HuH-7.5 (cell line): ENCODE data around the gene NOB1.

Experiments
- DNase-seq: peaks from one replicate; pipeline ENCODE4 v3.0.0; 2011; ENCODE audit warnings: low spot score

The NOB1 gene

DNA sequence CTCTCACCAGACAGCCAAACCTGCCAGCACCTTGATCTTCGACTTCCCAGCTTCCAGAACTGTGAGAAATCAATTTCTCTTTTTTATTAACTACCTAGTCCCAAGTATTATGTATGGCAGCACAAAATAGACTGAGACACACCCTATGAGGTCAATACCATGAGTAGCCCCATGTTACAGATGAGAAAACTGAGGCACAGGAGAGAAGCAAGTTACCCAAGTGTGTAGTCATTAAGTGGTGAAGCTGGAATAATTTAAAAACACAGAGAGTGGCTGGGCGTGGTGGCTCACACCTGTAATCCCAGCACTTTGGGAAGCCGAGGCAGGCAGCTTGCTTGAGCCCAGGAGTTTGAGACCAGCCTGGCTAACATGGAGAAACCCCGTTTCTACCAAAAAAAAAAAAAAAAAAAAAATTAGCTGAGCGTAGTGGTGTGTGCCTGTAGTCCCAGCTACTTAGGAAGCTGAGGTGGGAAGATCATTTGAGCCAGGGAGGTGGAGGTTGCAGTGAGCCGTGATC, 33.2 kb downstream of the NOB1 start:
- DNase-seq: no peak

GRCh38 chr16:69720822-69721430, 33.8 kb downstream of the NOB1 start:
- no peak for DNase-seq

DNA sequence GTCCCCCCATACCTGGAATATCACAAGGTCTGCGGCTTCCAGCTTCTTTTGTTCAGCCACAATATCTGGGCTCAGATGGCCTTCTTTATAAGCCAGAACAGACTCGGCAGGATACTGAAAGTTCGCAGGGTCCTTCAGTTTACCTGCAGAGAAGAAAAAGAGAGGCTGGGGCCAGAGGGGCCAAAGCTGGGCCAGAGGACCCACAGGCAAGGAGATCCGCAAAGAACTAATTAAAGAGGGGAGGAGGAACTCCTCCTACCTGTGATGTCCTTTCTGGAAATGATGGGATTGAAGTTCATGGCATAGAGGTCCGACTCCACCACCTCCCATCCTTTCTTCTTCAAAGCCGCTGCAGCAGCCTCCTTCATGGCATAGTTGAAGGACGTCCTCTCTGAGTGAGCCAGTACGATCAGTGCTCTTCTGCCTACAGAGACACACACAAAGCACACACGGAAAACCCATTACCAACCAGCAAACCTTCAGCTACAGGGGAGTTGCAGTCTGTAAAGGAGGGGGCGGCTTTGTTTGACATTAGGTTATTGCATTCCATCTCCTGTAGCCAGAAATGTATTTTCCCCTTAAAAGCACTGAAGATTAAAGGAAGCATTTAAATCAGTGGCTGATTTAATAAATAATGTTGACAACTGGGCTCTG, 36.5 kb downstream of the NOB1 start:
- no peak for DNase-seq

DNA sequence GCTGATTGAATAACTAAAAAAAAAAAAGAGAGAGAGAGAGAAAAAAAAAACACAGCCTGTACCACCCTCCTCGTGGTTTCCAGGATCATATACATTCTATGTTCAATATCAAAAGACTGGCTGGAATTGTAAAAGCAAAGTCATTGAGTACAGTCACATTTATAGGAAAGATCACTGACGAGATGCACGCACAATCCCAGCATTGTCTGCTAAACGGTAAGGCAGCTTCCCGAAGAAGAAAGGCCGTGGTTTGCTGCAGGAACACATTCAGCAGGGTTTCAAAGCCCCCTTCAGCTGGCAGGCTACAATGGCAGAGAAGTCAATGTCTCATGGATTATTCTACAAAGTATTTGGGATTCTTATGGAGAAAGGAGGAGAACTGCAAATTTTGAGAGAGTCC, 37.7 kb downstream of the NOB1 start:
- no peak for DNase-seq

DNA sequence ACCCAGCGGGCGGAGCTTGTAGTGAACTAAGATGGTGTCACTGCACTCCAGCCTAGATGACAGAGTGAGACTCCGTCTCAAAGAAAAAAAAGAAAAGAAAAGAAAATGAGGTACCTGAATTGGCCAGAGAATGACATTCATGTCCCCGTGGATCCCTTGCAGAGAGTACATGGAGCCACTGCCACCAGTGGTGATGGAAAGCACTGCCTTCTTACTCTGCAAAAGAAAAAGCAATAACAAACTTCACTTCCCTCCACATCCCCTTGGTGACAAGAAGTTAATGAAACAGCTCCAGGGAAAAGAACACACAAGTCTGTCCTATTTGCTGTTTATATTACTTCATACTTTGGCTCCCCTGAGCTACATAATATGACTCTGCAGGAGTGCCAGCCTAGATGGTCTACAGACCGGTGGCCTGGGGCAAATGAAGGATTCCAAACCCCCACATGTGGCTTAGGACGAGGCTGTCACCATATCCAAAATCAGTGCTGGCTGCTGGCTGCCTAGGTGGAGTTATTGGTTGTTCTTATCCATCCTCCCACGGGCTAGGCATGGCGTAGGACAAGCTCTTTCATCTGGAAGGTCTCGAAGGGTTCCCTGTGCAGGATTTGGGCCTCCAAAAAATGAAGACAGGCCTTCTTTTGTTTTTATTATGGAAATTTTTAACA, 41.7 kb downstream of the NOB1 start:
- DNase-seq: no peak

- DNase-seq: no peak
These were observed 42.4 kb downstream of the NOB1 start for GRCh38 chr16:69712277-69712676.

- no peak for DNase-seq
These were observed 43.5 kb downstream of the NOB1 start for GRCh38 chr16:69711115-69711740.

- peak; percentile 39 for DNase-seq
These were observed 45.2 kb downstream of the NOB1 start for GRCh38 chr16:69709456-69710084.

GRCh38 chr16:69707920-69708683, 46.6 kb downstream of the NOB1 start:
- DNase-seq: no peak

DNA sequence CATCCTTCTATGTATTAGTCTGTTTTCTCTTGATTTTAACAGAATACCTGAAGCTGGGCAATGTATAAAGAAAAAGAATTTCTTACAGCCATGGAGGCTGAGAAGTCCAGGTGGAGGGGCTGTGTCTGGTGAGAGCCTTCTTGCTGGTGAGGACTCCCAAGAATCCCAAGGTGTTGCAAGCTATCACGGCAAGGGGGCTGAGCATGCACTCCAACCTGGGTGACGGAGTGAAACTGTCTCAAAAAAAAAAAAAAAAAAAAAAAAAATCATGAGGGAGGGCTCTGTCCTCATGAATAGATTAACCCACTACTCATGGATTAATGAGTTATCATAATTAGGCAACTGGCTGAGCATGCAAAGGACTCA, 47.8 kb downstream of the NOB1 start:
- no peak for DNase-seq

GRCh38 chr16:69706256-69706974, 48.3 kb downstream of the NOB1 start:
- DNase-seq: no peak

DNA sequence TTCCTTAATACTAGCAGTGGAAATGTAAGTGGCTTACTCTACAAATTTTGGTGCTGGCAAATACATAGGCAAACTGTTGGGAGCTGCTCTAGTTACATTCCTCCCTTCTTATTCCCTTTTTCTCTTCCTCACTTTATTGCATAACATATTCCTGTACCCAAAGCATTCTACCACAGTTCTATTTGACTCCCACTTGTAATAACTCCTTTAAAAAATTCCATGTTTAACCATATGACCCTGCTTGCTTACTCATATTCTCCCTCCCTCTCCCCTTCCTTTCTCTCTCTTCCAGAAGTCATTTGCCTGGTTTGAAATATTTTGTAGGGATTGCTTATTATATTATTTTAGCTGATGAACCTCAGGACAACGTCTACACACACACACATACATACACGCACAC, 51.1 kb downstream of the NOB1 start:
- DNase-seq: no peak

- DNase-seq: no peak
These were observed 52.9 kb downstream of the NOB1 start for GRCh38 chr16:69701866-69702265.

DNA sequence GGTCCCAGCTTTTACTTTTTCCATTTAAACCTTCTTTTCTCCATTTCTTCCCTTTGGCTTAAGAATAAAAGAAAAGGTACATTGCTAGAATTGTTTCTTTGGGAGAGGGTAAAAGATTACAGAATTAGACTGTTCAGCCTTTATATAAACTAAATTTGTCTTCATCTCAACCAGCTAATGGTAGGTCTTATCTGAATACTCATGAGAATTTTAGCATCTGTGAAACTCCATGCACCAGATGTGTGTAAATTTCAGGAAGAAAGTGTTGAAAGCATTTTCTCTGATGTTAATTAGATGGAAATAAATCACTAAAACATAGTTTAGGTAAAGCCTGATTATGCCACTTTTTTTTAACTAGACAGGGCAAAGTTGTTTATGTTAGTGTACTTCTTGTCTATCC, 53.3 kb downstream of the NOB1 start:
- no peak for DNase-seq

DNA sequence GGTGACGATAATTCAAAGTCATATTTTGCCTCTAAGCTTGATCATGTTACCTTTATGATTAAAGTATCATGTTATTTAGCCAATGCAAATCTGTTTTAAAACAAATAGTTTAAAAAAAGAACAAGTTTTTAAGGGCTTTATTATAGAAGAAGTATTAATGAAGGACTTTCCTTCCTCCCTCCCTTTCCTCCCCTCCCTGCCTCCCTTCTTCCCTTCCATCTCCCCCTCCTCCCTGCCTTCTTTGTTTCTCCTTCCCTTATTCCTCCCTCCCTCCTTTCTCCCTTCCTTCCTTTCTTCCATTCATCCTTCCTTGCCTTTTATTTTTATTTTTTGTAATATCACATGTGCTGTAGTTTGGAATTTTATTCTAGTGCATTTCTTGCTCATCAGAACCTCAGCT, 54.8 kb downstream of the NOB1 start:
- DNase-seq: no peak

DNA sequence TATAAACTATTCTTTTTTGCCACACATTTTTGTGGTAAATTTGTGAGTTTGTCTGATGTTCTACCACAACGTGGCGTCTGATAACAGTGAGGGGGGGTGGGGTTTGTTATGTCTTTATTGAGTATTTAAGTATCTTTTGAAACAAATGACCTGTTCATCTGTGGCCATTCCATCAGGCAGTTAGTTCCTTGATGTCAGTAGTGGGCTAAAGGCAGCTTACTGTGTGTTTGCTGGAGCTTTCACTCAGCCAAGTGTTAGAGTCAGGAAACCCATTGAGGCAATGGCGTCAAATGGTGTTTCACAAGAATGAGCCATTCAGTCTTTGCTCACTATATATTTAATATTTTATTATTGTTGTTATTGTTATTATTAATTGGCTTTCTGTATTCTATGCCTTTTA, 56.3 kb downstream of the NOB1 start:
- DNase-seq: no peak

- DNase-seq: no peak
These were observed 60.8 kb downstream of the NOB1 start for GRCh38 chr16:69693916-69694315.

DNA sequence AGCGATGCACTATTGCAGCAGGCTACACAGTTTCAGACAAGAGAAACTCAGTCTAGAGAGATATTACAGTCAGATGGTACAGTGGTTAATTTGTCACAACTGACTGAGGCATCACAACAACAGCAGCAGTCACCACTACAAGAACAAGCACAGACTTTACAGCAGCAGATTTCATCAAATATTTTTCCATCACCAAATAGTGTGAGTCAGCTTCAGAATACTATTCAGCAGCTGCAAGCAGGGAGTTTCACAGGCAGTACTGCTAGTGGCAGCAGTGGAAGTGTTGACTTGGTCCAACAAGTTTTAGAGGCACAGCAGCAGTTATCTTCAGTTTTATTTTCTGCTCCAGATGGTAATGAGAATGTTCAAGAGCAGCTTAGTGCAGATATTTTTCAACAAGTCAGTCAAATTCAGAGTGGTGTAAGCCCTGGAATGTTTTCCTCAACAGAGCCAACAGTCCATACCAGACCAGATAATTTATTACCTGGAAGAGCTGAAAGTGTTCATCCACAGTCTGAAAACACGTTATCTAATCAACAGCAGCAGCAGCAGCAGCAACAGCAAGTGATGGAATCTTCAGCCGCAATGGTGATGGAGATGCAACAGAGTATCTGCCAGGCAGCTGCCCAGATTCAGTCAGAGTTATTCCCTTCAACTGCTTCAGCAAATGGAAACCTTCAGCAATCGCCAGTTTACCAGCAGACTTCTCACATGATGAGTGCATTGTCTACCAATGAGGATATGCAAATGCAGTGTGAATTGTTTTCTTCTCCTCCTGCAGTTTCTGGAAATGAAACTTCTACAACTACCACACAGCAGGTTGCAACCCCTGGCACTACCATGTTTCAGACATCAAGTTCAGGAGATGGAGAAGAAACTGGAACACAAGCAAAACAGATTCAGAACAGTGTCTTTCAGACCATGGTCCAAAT, 62.5 kb downstream of the NOB1 start:
- no peak for DNase-seq
